ENCODE results near the gene UGP2. TPM values are rescaled to one million over a fixed set of nuclear protein-coding genes. Genes with fewer than 3 reads are reported as not detected.
A peak's percentile ranks its signal among the peaks of the same experiment; 100 is the strongest.

Gene UGP2
- total RNA-seq, 1 experiment from 2014 or later = 55.8 TPM

DNA sequence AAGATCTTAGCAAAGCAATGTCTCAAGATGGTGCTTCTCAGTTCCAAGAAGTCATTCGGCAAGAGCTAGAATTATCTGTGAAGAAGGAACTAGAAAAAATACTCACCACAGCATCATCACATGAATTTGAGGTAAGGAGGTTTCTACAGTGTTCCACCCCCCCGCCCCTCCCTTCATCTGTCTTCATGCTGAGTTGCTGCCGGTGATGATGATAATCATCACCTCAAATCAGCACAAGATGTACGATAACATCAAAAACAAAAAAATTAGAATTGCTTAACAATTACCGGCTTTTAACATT is 14.6 kb downstream of the UGP2 start:
- no peak overlapping the region for H2AFZ ChIP-seq (ENCODE audit: low read length)
- peaks cover 9% of the 10 kb centered on the region for H4K20me1 ChIP-seq (ENCODE audit: low read length)
- H3K4me2 ChIP-seq (ENCODE audit: low read length) = no peak overlapping the region
- H3K9ac ChIP-seq (ENCODE audit: low read length) = no peak overlapping the region
- no peaks in the 10 kb centered on the region for H3K27me3 ChIP-seq (ENCODE audit: low read length)
- ChIA-PET CTCF (no interaction called here), POLR2A (ENCODE audit: unreplicated experiment) (no interaction called here)
- TF ChIP-seq, protein P1, sequence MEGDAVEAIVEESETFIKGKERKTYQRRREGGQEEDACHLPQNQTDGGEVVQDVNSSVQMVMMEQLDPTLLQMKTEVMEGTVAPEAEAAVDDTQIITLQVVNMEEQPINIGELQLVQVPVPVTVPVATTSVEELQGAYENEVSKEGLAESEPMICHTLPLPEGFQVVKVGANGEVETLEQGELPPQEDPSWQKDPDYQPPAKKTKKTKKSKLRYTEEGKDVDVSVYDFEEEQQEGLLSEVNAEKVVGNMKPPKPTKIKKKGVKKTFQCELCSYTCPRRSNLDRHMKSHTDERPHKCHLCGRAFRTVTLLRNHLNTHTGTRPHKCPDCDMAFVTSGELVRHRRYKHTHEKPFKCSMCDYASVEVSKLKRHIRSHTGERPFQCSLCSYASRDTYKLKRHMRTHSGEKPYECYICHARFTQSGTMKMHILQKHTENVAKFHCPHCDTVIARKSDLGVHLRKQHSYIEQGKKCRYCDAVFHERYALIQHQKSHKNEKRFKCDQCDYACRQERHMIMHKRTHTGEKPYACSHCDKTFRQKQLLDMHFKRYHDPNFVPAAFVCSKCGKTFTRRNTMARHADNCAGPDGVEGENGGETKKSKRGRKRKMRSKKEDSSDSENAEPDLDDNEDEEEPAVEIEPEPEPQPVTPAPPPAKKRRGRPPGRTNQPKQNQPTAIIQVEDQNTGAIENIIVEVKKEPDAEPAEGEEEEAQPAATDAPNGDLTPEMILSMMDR (conservative IDR thresholded peaks at IDR 0.05; ENCODE audit: low read depth, low read length) = no peak
- TF ChIP-seq EZH2phosphoT487 (IDR thresholded peaks at IDR 0.05; ENCODE audit: borderline replicate concordance, low read length) = no peak
- TF ChIP-seq EZH2 (IDR thresholded peaks at IDR 0.05; ENCODE audit: low read length, unreplicated experiment) = no peak
- BruUV-seq (replicated peaks) = no TSS peak
- H3K9me3 ChIP-seq (ENCODE audit: low read length) = no peaks in the 10 kb centered on the region
- peaks cover 48% of the 10 kb centered on the region for H3K79me2 ChIP-seq (ENCODE audit: low read length)
- H3K9me2 ChIP-seq (replicated peaks; ENCODE audit: low read length) = no peaks in the 10 kb centered on the region
- DNase-seq (no peak), ATAC-seq (no peak)
- H3K4me1 ChIP-seq (ENCODE audit: insufficient read depth, low read length) = peaks cover 3% of the 10 kb centered on the region; the same call in 1 of the 2 replicates
- no peaks in the 10 kb centered on the region for H3F3A ChIP-seq (ENCODE audit: low read length, unreplicated experiment)
- intact Hi-C loops (cut with micrococcal nuclease) = no loop called here
- H3K27ac ChIP-seq (ENCODE audit: low read length) = no peak overlapping the region
- no peak overlapping the region for H3K4me3 ChIP-seq (ENCODE audit: low read length)
- peaks cover 17% of the 10 kb centered on the region for H3K36me3 ChIP-seq (ENCODE audit: low read depth, low read length)

DNA sequence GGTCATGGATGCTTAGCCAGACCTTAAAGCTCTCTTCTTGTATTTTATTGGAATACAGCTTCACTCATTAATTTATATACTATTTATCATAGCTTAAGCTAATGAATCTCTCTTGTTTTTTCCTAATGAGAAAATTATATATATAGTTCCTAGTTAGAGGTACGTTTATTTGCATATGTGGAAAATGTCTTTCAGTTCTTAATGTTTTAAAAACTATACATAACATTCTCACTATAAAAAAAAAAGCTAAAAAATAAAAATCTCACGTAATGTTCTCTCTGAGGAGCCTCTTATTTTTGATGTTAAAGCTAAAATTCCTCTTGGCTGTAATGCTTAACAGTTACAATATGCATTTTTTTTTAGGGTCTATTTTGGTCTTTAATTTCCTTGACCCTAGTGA is 16.6 kb downstream of the UGP2 start:
- Histone ChIP-seq H3K27me3 (ENCODE audit: low read length) (no peaks in the 10 kb centered on the region), H3K79me2 (ENCODE audit: low read length) (peaks cover 28% of the 10 kb centered on the region), H3K4me3 (ENCODE audit: low read length) (no peak overlapping the region), H3K27ac (ENCODE audit: low read length) (no peak overlapping the region), H3K9me3 (ENCODE audit: low read length) (no peaks in the 10 kb centered on the region), H3K9me2 (replicated peaks; ENCODE audit: low read length) (no peaks in the 10 kb centered on the region), H3K4me2 (ENCODE audit: low read length) (no peak overlapping the region), H4K20me1 (ENCODE audit: low read length) (peaks cover 15% of the 10 kb centered on the region), H3F3A (ENCODE audit: low read length, unreplicated experiment) (peaks cover 4% of the 10 kb centered on the region), H3K9ac (ENCODE audit: low read length) (no peak overlapping the region), H3K4me1 (ENCODE audit: insufficient read depth, low read length) (peaks cover 17% of the 10 kb centered on the region), H2AFZ (ENCODE audit: low read length) (no peak overlapping the region), H3K36me3 (ENCODE audit: low read depth, low read length) (peaks cover 22% of the 10 kb centered on the region)
- POLR2A ChIA-PET (ENCODE audit: unreplicated experiment) = no interaction called here
- intact Hi-C loops (cut with micrococcal nuclease) = no loop called here
- TF ChIP-seq EZH2 (IDR thresholded peaks at IDR 0.05; ENCODE audit: low read length, unreplicated experiment) = no peak
- no peak for TF ChIP-seq EZH2phosphoT487 (IDR thresholded peaks at IDR 0.05; ENCODE audit: borderline replicate concordance, low read length)
- TF ChIP-seq, protein P1 (conservative IDR thresholded peaks at IDR 0.05; ENCODE audit: low read depth, low read length) = no peak
- CTCF ChIA-PET = no interaction called here
- ATAC-seq (no peak), DNase-seq (no peak)
- BruUV-seq (replicated peaks) = no TSS peak

DNA sequence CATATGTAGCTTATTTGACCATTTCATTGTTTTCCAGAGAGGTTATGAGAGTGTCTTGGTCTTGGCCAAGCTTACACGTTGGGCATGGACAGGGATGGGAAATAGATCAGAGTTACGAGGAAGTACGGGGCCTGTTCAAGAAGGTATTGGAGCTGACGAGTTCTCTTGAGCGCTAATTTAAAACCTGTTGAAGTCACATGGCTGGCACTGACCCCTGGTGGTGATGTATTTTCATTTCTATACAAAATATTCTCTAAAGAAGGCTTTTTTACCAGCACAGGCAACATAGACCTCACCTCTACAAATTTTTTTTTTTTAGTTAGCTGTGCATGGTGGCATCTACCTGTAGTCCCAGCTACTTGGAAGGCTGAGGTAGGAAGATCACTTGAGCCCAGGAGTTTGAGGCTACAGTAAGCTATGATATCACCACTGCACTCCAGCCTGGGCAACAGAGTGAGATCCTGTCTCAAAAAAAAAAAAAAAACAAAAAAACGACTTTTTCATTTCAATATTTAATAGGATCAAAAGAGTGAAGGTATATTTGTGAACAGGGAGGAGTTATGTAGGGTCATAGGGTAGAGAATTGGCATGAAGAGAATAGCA is 19.6 kb downstream of the UGP2 start:
- Histone ChIP-seq H4K20me1 (ENCODE audit: low read length) (peaks cover 7% of the 10 kb centered on the region; the same call in 1 of the 2 replicates), H3K4me3 (ENCODE audit: low read length) (no peak overlapping the region), H3K36me3 (ENCODE audit: low read depth, low read length) (peaks cover 32% of the 10 kb centered on the region), H2AFZ (ENCODE audit: low read length) (no peak overlapping the region), H3K27me3 (ENCODE audit: low read length) (no peaks in the 10 kb centered on the region), H3F3A (ENCODE audit: low read length, unreplicated experiment) (peaks cover 4% of the 10 kb centered on the region), H3K9me2 (replicated peaks; ENCODE audit: low read length) (no peaks in the 10 kb centered on the region), H3K9ac (ENCODE audit: low read length) (no peak overlapping the region), H3K4me1 (ENCODE audit: insufficient read depth, low read length) (peaks cover 30% of the 10 kb centered on the region), H3K4me2 (ENCODE audit: low read length) (no peak overlapping the region), H3K27ac (ENCODE audit: low read length) (no peak overlapping the region), H3K9me3 (ENCODE audit: low read length) (no peaks in the 10 kb centered on the region), H3K79me2 (ENCODE audit: low read length) (peaks cover 5% of the 10 kb centered on the region; the same call in 1 of the 2 replicates)
- DNase-seq = peak; percentile 64
- no TSS peak for BruUV-seq (replicated peaks)
- CTCF ChIA-PET = interaction anchor here (0.5 to 1.1 kb wide), 3 partner anchors 163 to 170 kb away, joined by 3 to 5 read pairs (median 3); no protein-coding TSS in a partner anchor
- TF ChIP-seq EZH2phosphoT487 (IDR thresholded peaks at IDR 0.05; ENCODE audit: borderline replicate concordance, low read length) = no peak
- TF ChIP-seq, protein P1 (conservative IDR thresholded peaks at IDR 0.05; ENCODE audit: low read depth, low read length) = peak; percentile 72
- no peak for TF ChIP-seq EZH2 (IDR thresholded peaks at IDR 0.05; ENCODE audit: low read length, unreplicated experiment)
- peak; percentile 28; the same call in 1 of the 2 replicates for ATAC-seq
- intact Hi-C loops (cut with micrococcal nuclease) = loop anchor here (1.0 to 10.0 kb wide), 4 partner anchors 20 to 274 kb away; partner anchors contain the start of genes MDH1, UGP2 and WDPCP
- POLR2A ChIA-PET (ENCODE audit: unreplicated experiment) = interaction anchor here (0.5 to 0.7 kb wide), 2 partner anchors 20 to 107 kb away, joined by 3 to 5 read pairs; partner anchors contain the start of gene UGP2

Measured in PC-3 (cell line).